ENCODE measurements around the gene MICU1. TPM values are rescaled to one million over a fixed set of nuclear protein-coding genes. Genes with fewer than 3 reads are reported as not detected.

The MICU1 gene
- total and polyA plus RNA-seq, 2 of the 13 experiments (the other 11 are each of a cell fraction or from before 2014, with no cell fraction given), result 32.5 to 56.1 TPM

GRCh38 chr10:72328045-72328828 is 297.6 kb downstream of the MICU1 start (continued):
- 0 out of 2 replicates have a peak, but pooled peaks have one; percentile 47 for TF ChIP-seq ZSCAN25 (CRISPR knock-in tag; IDR thresholded peaks at IDR 0.05)
- TF ChIP-seq ZNF691 (CRISPR knock-in tag; IDR thresholded peaks at IDR 0.05; ENCODE audit: borderline replicate concordance, low read depth), result peak; percentile 28; the same call in 1 of the 2 replicates
- TF ChIP-seq RAD21 (CRISPR knock-in tag; IDR thresholded peaks at IDR 0.05), result peak; percentile 98
- peak; percentile 53; the same call in 1 of the 2 replicates for TF ChIP-seq ARID4A (CRISPR knock-in tag; IDR thresholded peaks at IDR 0.05; ENCODE audit: borderline replicate concordance)
- no peak; a peak in 1 of 4 replicates for TF ChIP-seq KLF16 (CRISPR knock-in tag; IDR thresholded peaks at IDR 0.05)
- 0 out of 2 replicates have a peak, but pooled peaks have one; percentile 29 for TF ChIP-seq YEATS4 (CRISPR knock-in tag; IDR thresholded peaks at IDR 0.05; ENCODE audit: borderline replicate concordance)
- TF ChIP-seq ZNF614 (CRISPR knock-in tag; IDR thresholded peaks at IDR 0.05; ENCODE audit: borderline replicate concordance), result 0 out of 2 replicates have a peak, but pooled peaks have one; percentile 24
- 0 out of 2 replicates have a peak, but pooled peaks have one; percentile 37 for TF ChIP-seq ZNF232 (CRISPR knock-in tag; IDR thresholded peaks at IDR 0.05; ENCODE audit: borderline replicate concordance)
- no peak for TF ChIP-seq PBX2 (CRISPR knock-in tag; IDR thresholded peaks at IDR 0.05)
- peak; percentile 53 for TF ChIP-seq PATZ1 (CRISPR knock-in tag; IDR thresholded peaks at IDR 0.05)
- TF ChIP-seq MED1 (CRISPR knock-in tag; IDR thresholded peaks at IDR 0.05), result peak; percentile 13; the same call in 1 of the 2 replicates
- TF ChIP-seq RBM39 (IDR thresholded peaks at IDR 0.05; ENCODE audit: low read depth, low read length, poor library complexity, severe bottlenecking), result peak; percentile 36
- TF ChIP-seq ZNF343 (CRISPR knock-in tag; IDR thresholded peaks at IDR 0.05), result peak; percentile 22; the same call in 1 of the 2 replicates
- TF ChIP-seq RARA (CRISPR knock-in tag; IDR thresholded peaks at IDR 0.05), result peak; percentile 32; the same call in 1 of the 2 replicates
- peak; percentile 60 for TF ChIP-seq HNRNPLL (IDR thresholded peaks at IDR 0.05; ENCODE audit: low read depth, low read length, poor library complexity, severe bottlenecking)
- peak; percentile 31; the same call in 1 of the 2 replicates for TF ChIP-seq ZNF331 (CRISPR knock-in tag; IDR thresholded peaks at IDR 0.05)
- TF ChIP-seq TBX2 (CRISPR knock-in tag; IDR thresholded peaks at IDR 0.05; ENCODE audit: borderline replicate concordance), result peak; percentile 17; the same call in 1 of the 2 replicates
- no peak for TF ChIP-seq PITX1 (CRISPR knock-in tag; IDR thresholded peaks at IDR 0.05)
- TF ChIP-seq ZSCAN21 (CRISPR knock-in tag; IDR thresholded peaks at IDR 0.05; ENCODE audit: borderline replicate concordance), result 0 out of 2 replicates have a peak, but pooled peaks have one; percentile 40
- TF ChIP-seq KDM2A (CRISPR knock-in tag; IDR thresholded peaks at IDR 0.05; ENCODE audit: borderline replicate concordance, low read depth), result peak; percentile 75; the same call in 1 of the 2 replicates

Data from HepG2 (cell line).